HEK293T (cell line): Measurements from ENCODE around the gene GPRC5B.

Experiments
- BHLHE40 ChIP-seq: fragments of 450-650 bp; IDR thresholded peaks from 2 replicates; pipeline ENCODE4 v1.6.1; 2016; ENCODE audit warnings: mild to moderate bottlenecking, moderate library complexity, borderline replicate concordance
- CTBP1 ChIP-seq: fragments of 450-650 bp; IDR thresholded peaks from 2 replicates; pipeline ENCODE4 v1.6.1; 2016; ENCODE audit warnings: borderline replicate concordance
- ELF4 ChIP-seq: fragments of 450-650 bp; IDR thresholded peaks from 2 replicates; pipeline ENCODE4 v1.6.1; 2017; ENCODE audit warnings: antibody characterized with exemption
- FOXM1 ChIP-seq: fragments of 450-650 bp; IDR thresholded peaks from 2 replicates; pipeline ENCODE4 v1.6.1; 2017; ENCODE audit warnings: mild to moderate bottlenecking, borderline replicate concordance
- L3MBTL2 ChIP-seq: fragments of 450-650 bp; conservative IDR thresholded peaks from 2 replicates; pipeline ENCODE4 v1.6.1; 2016; ENCODE audit warnings: mild to moderate bottlenecking
- LEF1 ChIP-seq: fragments of 450-650 bp; IDR thresholded peaks from 2 replicates; pipeline ENCODE4 v1.6.1; 2017; ENCODE audit warnings: mild to moderate bottlenecking, borderline replicate concordance
- NFRKB ChIP-seq: fragments of 450-650 bp; IDR thresholded peaks from 2 replicates; pipeline ENCODE4 v1.6.1; 2016; ENCODE audit warnings: mild to moderate bottlenecking, moderate library complexity
- PKNOX1 ChIP-seq: fragments of 450-650 bp; IDR thresholded peaks from 2 replicates; pipeline ENCODE4 v1.6.1; 2016
- SP1 ChIP-seq: fragments of 450-650 bp; IDR thresholded peaks from 2 replicates; pipeline ENCODE4 v1.6.1; 2017
- SUZ12 ChIP-seq: fragments of 450-650 bp; IDR thresholded peaks from 2 replicates; pipeline ENCODE4 v1.6.1; 2016; ENCODE audit warnings: mild to moderate bottlenecking
- TARDBP ChIP-seq: fragments of 450-650 bp; IDR thresholded peaks from 2 replicates; pipeline ENCODE4 v1.6.1; 2016
- ZNF384 ChIP-seq: fragments of 450-650 bp; IDR thresholded peaks from 2 replicates; pipeline ENCODE4 v1.6.1; 2016

- no peak for TF ChIP-seq SUZ12
- TF ChIP-seq FOXM1 = no peak
- TF ChIP-seq BHLHE40 = no peak
- no peak for TF ChIP-seq L3MBTL2
- TF ChIP-seq PKNOX1 = no peak
- no peak for TF ChIP-seq TARDBP
- TF ChIP-seq SP1 = no peak
- TF ChIP-seq NFRKB = no peak
- TF ChIP-seq ZNF384 = no peak
- TF ChIP-seq ELF4 = no peak
- no peak for TF ChIP-seq LEF1
- no peak for TF ChIP-seq CTBP1
These were observed 38.7 kb upstream of the GPRC5B start for GRCh38 chr16:19923396-19923795.
